ENCODE measurements around the gene PSMF1. TPM values are rescaled to one million over a fixed set of nuclear protein-coding genes. Genes with fewer than 3 reads are reported as not detected.

Gene PSMF1
- total RNA-seq, 1 donor from 2014 or later, result 129 TPM

GRCh38 chr20:1173698-1174097 lies 55.3 kb downstream of the PSMF1 start:
- Mint-ChIP-seq H3K4me3 (ENCODE audit: unreplicated experiment) (no peak overlapping the region), H3K9me3 (ENCODE audit: unreplicated experiment) (no peaks in the 10 kb centered on the region), H3K4me1 (ENCODE audit: unreplicated experiment) (no peaks in the 10 kb centered on the region), H3K27ac (ENCODE audit: unreplicated experiment) (no peak overlapping the region), H3K27me3 (ENCODE audit: unreplicated experiment) (no peaks in the 10 kb centered on the region), H3K36me3 (ENCODE audit: unreplicated experiment) (peaks cover 20% of the 10 kb centered on the region)
- no peak for TF ChIP-seq CTCF (IDR thresholded peaks at IDR 0.05)
- no peak for DNase-seq (ENCODE audit: extremely low spot score, unreplicated experiment)

GRCh38 chr20:1174787-1175186 lies 56.4 kb downstream of the PSMF1 start:
- Mint-ChIP-seq H3K4me1 (ENCODE audit: unreplicated experiment) (no peaks in the 10 kb centered on the region), H3K27me3 (ENCODE audit: unreplicated experiment) (no peaks in the 10 kb centered on the region), H3K36me3 (ENCODE audit: unreplicated experiment) (peaks cover 18% of the 10 kb centered on the region), H3K4me3 (ENCODE audit: unreplicated experiment) (no peak overlapping the region), H3K27ac (ENCODE audit: unreplicated experiment) (no peak overlapping the region), H3K9me3 (ENCODE audit: unreplicated experiment) (no peaks in the 10 kb centered on the region)
- DNase-seq (ENCODE audit: extremely low spot score, unreplicated experiment), result no peak
- TF ChIP-seq CTCF (IDR thresholded peaks at IDR 0.05), result no peak

DNA sequence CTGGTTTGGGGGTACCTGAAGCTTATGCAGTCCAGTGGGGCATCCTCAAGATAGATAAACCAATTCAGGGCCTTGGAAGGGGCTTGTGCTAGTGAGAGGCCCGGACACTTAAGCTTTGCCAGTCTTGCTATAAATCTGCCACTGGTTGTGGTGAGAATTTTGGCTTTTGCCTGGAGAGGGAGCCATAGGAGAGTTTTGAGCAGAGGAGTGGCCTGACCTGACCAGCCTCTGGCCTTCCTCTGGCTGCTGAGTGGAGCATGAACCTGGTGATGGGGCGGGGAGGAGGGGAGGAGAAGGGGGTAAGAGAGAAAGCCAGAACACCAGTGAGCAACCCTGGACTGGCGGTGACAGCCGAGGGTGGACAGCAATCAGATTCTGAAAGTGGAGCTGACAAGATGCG lies 59.3 kb downstream of the PSMF1 start:
- TF ChIP-seq CTCF (IDR thresholded peaks at IDR 0.05), result no peak
- peaks cover 10% of the 10 kb centered on the region for H3K36me3 Mint-ChIP-seq (ENCODE audit: unreplicated experiment)
- no peak for DNase-seq (ENCODE audit: extremely low spot score, unreplicated experiment)
- no peaks in the 10 kb centered on the region for H3K9me3 Mint-ChIP-seq (ENCODE audit: unreplicated experiment)
- peaks cover 6% of the 10 kb centered on the region for H3K27me3 Mint-ChIP-seq (ENCODE audit: unreplicated experiment)
- H3K27ac Mint-ChIP-seq (ENCODE audit: unreplicated experiment), result no peak overlapping the region
- no peaks in the 10 kb centered on the region for H3K4me1 Mint-ChIP-seq (ENCODE audit: unreplicated experiment)
- no peak overlapping the region for H3K4me3 Mint-ChIP-seq (ENCODE audit: unreplicated experiment)

DNA sequence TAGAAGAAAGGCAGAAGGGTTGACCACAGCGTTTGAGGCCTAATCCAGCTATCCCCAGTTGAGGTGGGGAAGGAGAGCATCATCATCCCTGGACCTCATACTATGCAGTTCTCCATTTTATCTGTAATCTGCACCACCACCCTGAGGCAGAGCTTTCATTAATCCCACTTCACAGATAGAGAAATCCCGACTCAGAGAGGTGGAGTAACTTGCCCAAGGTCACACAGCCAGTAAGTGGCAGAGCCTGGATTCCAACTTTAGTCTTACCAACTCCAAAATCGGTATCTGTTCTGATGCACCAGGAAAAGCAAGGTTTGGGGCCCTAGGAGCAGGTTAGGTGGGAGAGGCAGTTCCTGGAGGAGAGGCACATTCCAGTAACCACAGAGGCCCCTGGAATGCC lies 59.7 kb downstream of the PSMF1 start:
- Mint-ChIP-seq H3K9me3 (ENCODE audit: unreplicated experiment) (no peaks in the 10 kb centered on the region), H3K4me3 (ENCODE audit: unreplicated experiment) (no peak overlapping the region), H3K36me3 (ENCODE audit: unreplicated experiment) (peaks cover 10% of the 10 kb centered on the region), H3K27ac (ENCODE audit: unreplicated experiment) (no peak overlapping the region), H3K4me1 (ENCODE audit: unreplicated experiment) (no peaks in the 10 kb centered on the region), H3K27me3 (ENCODE audit: unreplicated experiment) (peaks cover 6% of the 10 kb centered on the region)
- TF ChIP-seq CTCF (IDR thresholded peaks at IDR 0.05), result no peak
- no peak for DNase-seq (ENCODE audit: extremely low spot score, unreplicated experiment)

- DNase-seq (ENCODE audit: extremely low spot score, unreplicated experiment), result no peak
- H3K36me3 Mint-ChIP-seq (ENCODE audit: unreplicated experiment), result peaks cover 10% of the 10 kb centered on the region
- no peak overlapping the region for H3K4me3 Mint-ChIP-seq (ENCODE audit: unreplicated experiment)
- peaks cover 10% of the 10 kb centered on the region for H3K27me3 Mint-ChIP-seq (ENCODE audit: unreplicated experiment)
- H3K4me1 Mint-ChIP-seq (ENCODE audit: unreplicated experiment), result no peaks in the 10 kb centered on the region
- no peak overlapping the region for H3K27ac Mint-ChIP-seq (ENCODE audit: unreplicated experiment)
- TF ChIP-seq CTCF (IDR thresholded peaks at IDR 0.05), result no peak
- H3K9me3 Mint-ChIP-seq (ENCODE audit: unreplicated experiment), result no peaks in the 10 kb centered on the region
These were observed 60.2 kb downstream of the PSMF1 start for GRCh38 chr20:1178623-1179022.
